HG02870 (cell line): Measurements from ENCODE around the gene SPACA9.

ENCODE experiments used
- ATAC-seq: cut with Tn5 transposase; IDR thresholded peaks from one replicate; pipeline ENCODE4 v1.9.1; 2021; ENCODE audit warnings: mild to moderate bottlenecking, moderate library complexity; ENCODE audit not compliant: unreplicated experiment

Gene SPACA9

DNA sequence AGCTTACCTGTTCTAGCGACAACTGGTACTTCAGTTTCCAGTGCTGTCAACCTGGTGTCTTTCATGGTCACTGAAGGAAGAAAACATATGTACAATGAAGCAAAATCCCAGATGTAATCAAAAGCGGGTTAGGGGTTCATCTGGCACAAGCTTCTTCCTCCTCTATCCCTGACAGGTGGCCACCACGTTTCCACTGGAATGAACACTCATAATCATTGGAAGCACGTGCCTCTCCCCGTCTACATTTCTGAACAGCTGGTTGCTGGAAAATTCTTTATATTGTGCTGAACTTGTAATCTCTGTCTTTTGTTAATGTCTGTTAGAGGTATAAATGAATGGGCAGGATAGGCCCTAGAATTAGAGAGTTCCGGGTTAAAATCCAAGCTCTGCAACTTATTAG lies 56.3 kb downstream of the SPACA9 start:
- no peak for ATAC-seq

DNA sequence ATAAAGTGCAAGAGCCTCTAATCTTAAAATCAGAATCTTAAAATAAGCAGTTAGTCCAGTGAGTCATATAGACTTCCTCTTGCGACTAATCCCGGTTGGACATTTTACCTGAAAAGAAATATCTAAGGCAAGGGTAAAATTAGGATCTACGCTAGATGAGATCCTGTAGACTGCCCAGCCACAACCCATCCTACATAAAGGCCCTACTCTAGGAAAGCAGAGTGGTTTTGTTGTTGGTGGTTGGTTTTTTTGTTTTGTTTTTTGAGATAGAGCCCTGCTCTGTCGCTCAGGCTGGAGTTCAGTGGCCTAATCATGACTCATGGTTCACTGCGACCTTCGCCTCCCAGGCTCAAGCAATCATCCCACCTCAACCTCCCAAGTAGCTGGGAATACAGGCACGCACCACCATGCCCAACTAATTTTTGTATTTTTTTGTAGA lies 58.8 kb downstream of the SPACA9 start:
- ATAC-seq = no peak

DNA sequence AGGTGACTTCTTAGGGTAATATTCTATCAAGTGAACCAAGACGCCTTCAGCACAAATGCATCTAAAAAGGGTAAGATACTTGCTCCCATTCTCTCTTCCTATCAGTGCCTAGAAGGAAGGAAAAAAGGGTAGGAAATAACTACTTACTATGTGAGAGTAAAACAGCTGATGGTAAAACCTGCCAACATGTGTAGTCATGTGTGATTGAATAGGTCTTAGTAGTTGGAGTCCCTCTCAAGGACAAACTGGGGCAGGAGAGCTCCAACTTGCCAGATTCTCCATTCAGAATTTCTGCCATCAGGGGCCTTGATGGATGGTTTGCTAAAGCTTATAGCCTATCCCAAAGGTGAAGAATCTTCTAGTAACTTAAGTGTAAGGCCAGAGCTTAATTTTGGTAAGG lies 60.5 kb downstream of the SPACA9 start:
- ATAC-seq = no peak
